Measurements from ENCODE around the gene SOX18.
A peak's percentile ranks its signal among the peaks of the same experiment; 100 is the strongest.

SOX18 gene

DNA sequence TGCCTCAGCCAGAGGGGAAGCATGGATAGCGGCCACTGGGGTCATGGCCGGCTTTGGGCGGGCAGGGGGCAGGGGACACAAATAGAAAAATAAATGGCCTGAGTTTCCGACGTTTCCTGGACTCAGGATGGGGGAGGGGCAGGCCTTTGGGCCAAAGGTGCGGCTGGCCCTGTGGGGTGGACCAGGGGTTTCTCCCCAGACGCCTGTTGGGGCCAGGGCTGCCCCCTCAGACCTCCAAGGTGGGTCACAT lies 7.1 kb upstream of the SOX18 start:
- TF ChIP-seq, protein P1, sequence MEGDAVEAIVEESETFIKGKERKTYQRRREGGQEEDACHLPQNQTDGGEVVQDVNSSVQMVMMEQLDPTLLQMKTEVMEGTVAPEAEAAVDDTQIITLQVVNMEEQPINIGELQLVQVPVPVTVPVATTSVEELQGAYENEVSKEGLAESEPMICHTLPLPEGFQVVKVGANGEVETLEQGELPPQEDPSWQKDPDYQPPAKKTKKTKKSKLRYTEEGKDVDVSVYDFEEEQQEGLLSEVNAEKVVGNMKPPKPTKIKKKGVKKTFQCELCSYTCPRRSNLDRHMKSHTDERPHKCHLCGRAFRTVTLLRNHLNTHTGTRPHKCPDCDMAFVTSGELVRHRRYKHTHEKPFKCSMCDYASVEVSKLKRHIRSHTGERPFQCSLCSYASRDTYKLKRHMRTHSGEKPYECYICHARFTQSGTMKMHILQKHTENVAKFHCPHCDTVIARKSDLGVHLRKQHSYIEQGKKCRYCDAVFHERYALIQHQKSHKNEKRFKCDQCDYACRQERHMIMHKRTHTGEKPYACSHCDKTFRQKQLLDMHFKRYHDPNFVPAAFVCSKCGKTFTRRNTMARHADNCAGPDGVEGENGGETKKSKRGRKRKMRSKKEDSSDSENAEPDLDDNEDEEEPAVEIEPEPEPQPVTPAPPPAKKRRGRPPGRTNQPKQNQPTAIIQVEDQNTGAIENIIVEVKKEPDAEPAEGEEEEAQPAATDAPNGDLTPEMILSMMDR (IDR thresholded peaks at IDR 0.05; ENCODE audit: low read depth, low read length), result no peak
- no peak for DNase-seq (ENCODE audit: low read depth in 2 of 2)
- H3K4me3 ChIP-seq (replicated peaks in 1 of 2; ENCODE audit: low read depth in 2 of 2, low read length in 2 of 2), result no peak overlapping the region

DNA sequence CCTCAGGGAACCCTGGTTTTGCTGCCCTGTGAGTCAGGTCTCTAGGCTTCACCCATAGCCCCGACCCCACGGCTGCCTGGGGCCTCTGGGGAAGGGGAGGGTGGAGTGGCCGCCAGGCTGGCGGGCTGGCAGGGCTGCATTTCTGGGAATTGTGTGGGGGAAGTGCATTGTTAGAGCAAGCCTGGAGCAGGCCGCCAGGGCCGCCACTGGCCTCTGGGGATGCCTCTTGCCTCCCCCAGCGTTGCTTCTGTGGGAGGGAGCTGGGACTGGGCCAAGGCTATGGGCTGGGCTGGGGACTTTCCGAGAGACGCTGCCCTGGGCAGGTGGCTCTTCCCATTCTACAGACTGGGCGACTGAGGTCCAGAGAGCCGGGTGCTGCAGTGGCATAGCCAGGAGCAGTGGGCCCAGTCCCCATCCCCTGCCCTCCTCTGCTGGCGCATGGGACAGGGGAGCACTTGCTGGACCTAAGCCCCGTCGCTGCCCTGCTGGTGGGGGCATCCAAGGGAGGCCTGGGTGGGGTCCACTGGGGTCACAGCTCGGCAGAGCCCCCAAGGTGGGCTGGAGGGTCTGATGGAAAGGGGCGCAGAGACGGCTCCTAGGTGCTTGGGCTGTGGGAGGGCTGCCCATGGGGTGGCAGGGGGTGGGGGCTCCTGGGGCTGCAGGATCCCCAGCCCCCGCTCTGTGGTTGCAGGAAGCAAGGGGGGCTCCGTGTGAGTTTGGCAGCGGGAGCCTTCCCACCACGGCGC lies 6.6 kb upstream of the SOX18 start:
- DNase-seq (ENCODE audit: low read depth in 2 of 2), result peak; percentile 58 to 84
- H3K4me3 ChIP-seq (replicated peaks in 1 of 2; ENCODE audit: low read depth in 2 of 2, low read length in 2 of 2), result no peak overlapping the region
- TF ChIP-seq, protein P1 (IDR thresholded peaks at IDR 0.05; ENCODE audit: low read depth, low read length), result no peak

DNA sequence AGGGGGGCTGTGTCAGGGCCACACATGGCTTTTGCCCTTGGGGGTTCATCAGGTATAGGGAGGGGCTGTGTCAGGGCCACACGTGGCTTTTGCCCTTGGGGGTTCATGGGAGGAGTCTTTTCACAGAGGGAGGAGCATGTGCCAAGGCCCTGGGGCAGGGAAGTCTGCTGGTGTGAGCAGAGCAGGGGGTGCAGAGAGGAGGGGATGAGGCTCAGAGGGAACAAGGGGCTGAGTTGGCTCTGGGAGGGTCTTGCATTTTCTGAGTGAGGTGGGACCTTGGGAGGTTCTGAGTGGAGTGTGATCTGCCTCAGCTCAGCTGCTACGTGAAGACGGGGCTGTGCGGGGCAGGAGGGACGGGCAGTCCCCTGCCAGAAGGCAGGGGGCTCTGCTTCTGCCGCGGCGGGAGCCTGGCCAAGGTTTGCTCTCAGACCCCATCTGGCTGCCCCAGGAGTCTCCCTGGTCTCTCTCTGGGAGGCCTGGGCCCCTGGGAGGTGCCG lies 6.0 kb upstream of the SOX18 start:
- no peak for DNase-seq (ENCODE audit: low read depth in 2 of 2)
- TF ChIP-seq, protein P1 (IDR thresholded peaks at IDR 0.05; ENCODE audit: low read depth, low read length), result no peak
- no peak overlapping the region for H3K4me3 ChIP-seq (replicated peaks in 1 of 2; ENCODE audit: low read depth in 2 of 2, low read length in 2 of 2)

DNA sequence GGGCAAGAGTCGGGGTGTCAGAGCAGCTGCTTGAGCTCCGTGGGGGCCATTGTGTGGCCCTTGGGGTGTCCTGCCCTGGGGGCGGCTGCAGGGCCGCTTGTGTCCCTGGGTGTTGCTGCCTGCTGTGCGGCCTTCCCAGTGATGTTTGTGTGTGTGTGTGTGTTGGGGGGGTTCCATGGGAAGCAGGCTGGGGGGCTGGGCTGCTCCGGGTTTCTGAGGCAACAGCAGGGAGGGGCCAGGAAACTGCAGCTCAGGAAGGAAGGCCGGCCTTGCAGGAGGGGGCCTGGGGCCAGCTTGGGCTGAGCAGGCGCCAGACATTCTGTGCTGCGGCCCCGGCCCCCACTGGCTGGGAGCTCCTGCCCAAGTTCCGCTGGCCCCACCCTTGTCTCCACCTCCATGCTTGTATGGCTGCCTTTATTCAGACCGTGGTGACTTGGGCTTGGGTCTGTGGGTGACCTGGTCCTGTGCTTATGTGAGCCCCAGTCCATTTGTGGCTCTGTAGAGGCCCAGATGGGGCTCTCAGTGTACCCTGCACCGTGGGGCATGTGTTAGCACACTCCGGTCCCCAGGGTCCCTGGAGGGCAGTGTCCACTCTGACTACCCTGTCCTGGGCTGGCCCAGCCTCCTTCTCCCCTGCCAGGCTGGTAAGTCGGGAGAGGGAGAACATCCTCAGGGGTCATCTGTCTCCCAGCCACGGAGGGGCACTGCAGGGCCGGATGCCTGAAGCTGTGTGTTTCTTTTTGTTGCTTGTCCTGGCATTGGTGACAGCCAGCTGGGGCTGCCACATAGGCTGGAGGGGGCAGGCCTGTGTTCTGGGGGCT lies 4.6 kb upstream of the SOX18 start:
- TF ChIP-seq, protein P1 (IDR thresholded peaks at IDR 0.05; ENCODE audit: low read depth, low read length), result peak; percentile 9
- DNase-seq (ENCODE audit: low read depth in 2 of 2), result peak; percentile 25 to 94
- peak overlapping the region in 1 of 2 donors; percentile 4 for H3K4me3 ChIP-seq (replicated peaks in 1 of 2; ENCODE audit: low read depth in 2 of 2, low read length in 2 of 2)

DNA sequence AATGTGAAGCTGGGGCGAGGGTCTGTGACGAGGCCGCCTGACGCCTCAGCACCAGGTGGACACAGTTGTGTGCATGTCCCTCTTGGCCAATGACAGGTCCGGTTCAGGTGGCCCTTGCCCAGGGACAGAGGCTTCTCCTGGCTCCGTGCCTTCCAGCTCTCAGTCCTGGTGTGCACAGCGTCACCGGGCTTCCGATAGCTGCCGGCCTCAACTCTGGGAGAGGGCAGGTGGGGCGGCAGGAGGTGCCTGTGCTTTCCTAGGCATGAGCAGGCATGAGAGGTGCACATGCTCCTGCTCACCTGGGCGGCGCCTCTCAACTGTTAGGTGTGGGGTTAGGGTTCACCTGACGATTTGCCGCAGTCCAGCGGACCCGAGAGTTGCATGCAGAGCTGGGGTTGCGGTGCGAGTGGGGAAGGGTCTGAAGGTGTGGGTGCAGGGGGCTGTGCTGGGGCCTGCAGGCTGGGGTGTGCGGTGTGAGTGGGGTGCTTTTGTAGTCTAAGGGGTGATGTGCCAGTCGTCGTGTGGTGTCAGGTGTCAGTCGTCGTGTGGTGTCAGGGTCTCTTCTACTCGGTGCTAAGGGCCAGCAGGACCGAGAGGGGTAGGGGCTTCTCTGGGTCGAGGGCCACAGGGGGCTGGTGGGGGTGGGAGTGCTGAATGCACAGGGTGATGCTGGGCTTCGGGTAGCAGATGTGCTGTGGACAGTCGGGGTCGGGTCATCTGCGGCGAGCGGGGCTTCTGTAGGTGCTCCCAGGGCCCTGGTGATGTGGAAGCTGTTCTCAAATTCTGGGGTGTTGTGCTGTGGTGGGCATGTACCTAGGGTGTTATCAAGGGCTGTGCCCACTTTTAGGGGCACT lies 3.8 kb upstream of the SOX18 start:
- H3K4me3 ChIP-seq (replicated peaks in 1 of 2; ENCODE audit: low read depth in 2 of 2, low read length in 2 of 2), result no peak overlapping the region
- TF ChIP-seq, protein P1 (IDR thresholded peaks at IDR 0.05; ENCODE audit: low read depth, low read length), result no peak
- DNase-seq (ENCODE audit: low read depth in 2 of 2), result no peak

DNA sequence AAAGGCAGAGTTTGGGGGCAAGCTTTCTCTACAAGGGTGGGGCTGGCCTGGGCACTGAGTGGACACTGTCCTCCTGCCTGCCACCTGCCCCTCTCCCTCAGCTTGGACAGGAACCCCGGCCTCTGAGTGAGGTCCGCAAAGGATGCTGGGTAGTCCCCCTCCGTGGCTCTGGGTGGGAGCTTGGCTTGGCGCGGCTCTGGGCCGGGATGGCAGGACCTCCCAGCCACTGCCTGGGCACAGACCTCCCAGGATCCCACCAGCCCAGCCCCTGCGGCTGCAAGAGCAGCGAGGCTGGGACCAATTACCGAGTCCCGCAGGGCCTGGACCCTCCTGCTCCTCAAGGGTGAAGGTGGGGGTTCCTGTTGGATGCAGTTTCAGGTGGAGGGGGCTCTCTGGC lies 2.9 kb upstream of the SOX18 start:
- no peak for DNase-seq (ENCODE audit: low read depth in 2 of 2)
- H3K4me3 ChIP-seq (replicated peaks in 1 of 2; ENCODE audit: low read depth in 2 of 2, low read length in 2 of 2), result no peak overlapping the region
- TF ChIP-seq, protein P1 (IDR thresholded peaks at IDR 0.05; ENCODE audit: low read depth, low read length), result no peak

All from cardiac fibroblast (primary cell).